ENCODE results near the gene IGF2BP2. TPM values are rescaled to one million over a fixed set of nuclear protein-coding genes. Genes with fewer than 3 reads are reported as not detected.
A peak's percentile ranks its signal among the peaks of the same experiment; 100 is the strongest.

Gene IGF2BP2
- total RNA-seq, 1 donor from 2014 or later = 147 TPM

- Mint-ChIP-seq H3K4me1 (peaks cover 28% of the 10 kb centered on the region), H3K9me3 (no peaks in the 10 kb centered on the region), H3K36me3 (peaks cover 45% of the 10 kb centered on the region), H3K4me3 (no peak overlapping the region), H3K27ac (peak overlapping the region; percentile 83), H3K27me3 (ENCODE audit: insufficient read depth, low read depth) (peaks cover 16% of the 10 kb centered on the region)
- Histone ChIP-seq H3K4me3 (no peak overlapping the region), H3K9me3 (ENCODE audit: low read depth) (no peaks in the 10 kb centered on the region), H4K20me1 (ENCODE audit: low read depth) (peaks cover 28% of the 10 kb centered on the region), H3K9ac (no peak overlapping the region), H3K27me3 (no peaks in the 10 kb centered on the region), H3K36me3 (no peaks in the 10 kb centered on the region), H3K27ac (no peak overlapping the region), H3K4me1 (peaks cover 23% of the 10 kb centered on the region), H2AFZ (replicated peaks) (no peak overlapping the region), H3F3A (ENCODE audit: low read depth) (peaks cover 28% of the 10 kb centered on the region), H3K79me2 (ENCODE audit: low read depth) (no peaks in the 10 kb centered on the region), H3K4me2 (no peak overlapping the region)
- TF ChIP-seq EZH2phosphoT487 (IDR thresholded peaks at IDR 0.05) (no peak), CTCF (IDR thresholded peaks at IDR 0.05) (no peak)
- no peak for DNase-seq (ENCODE audit: low spot score)
Measured at GRCh38 chr3:185648396-185648795, 176.4 kb downstream of the IGF2BP2 start.

- H3K9ac ChIP-seq = no peak overlapping the region
- H3K4me3 ChIP-seq = no peak overlapping the region
- H3K4me2 ChIP-seq = no peak overlapping the region
- no peaks in the 10 kb centered on the region for H3K27me3 ChIP-seq
- H3K36me3 ChIP-seq = no peaks in the 10 kb centered on the region
- peak overlapping the region; percentile 16 for H3K27ac ChIP-seq
- Mint-ChIP-seq H3K27ac (no peak overlapping the region), H3K9me3 (no peaks in the 10 kb centered on the region), H3K4me1 (peaks cover 28% of the 10 kb centered on the region), H3K27me3 (ENCODE audit: insufficient read depth, low read depth) (peaks cover 16% of the 10 kb centered on the region), H3K4me3 (no peak overlapping the region), H3K36me3 (peaks cover 48% of the 10 kb centered on the region)
- H4K20me1 ChIP-seq (ENCODE audit: low read depth) = peaks cover 28% of the 10 kb centered on the region
- H3K9me3 ChIP-seq (ENCODE audit: low read depth) = no peaks in the 10 kb centered on the region
- no peak overlapping the region for H2AFZ ChIP-seq (replicated peaks)
- peaks cover 23% of the 10 kb centered on the region for H3K4me1 ChIP-seq
- no peak for DNase-seq (ENCODE audit: low spot score)
- peaks cover 28% of the 10 kb centered on the region for H3F3A ChIP-seq (ENCODE audit: low read depth)
- TF ChIP-seq EZH2 (IDR thresholded peaks at IDR 0.05) (no peak), EZH2phosphoT487 (IDR thresholded peaks at IDR 0.05) (no peak), CTCF (IDR thresholded peaks at IDR 0.05) (no peak)
- H3K79me2 ChIP-seq (ENCODE audit: low read depth) = no peaks in the 10 kb centered on the region
Measured at GRCh38 chr3:185647880-185648210, 177.0 kb downstream of the IGF2BP2 start.

- no peak overlapping the region for H2AFZ ChIP-seq (replicated peaks)
- H3K4me1 ChIP-seq = peaks cover 23% of the 10 kb centered on the region
- H3K27ac Mint-ChIP-seq = peak overlapping the region; percentile 74
- peaks cover 28% of the 10 kb centered on the region for H3F3A ChIP-seq (ENCODE audit: low read depth)
- H3K36me3 Mint-ChIP-seq = peaks cover 44% of the 10 kb centered on the region
- no peaks in the 10 kb centered on the region for H3K9me3 Mint-ChIP-seq
- no peak overlapping the region for H3K9ac ChIP-seq
- H3K27me3 ChIP-seq = no peaks in the 10 kb centered on the region
- H3K4me1 Mint-ChIP-seq = peaks cover 28% of the 10 kb centered on the region
- peak overlapping the region; percentile 17 for H3K4me3 Mint-ChIP-seq
- no peaks in the 10 kb centered on the region for H3K36me3 ChIP-seq
- no peaks in the 10 kb centered on the region for H3K9me3 ChIP-seq (ENCODE audit: low read depth)
- H3K27me3 Mint-ChIP-seq (ENCODE audit: insufficient read depth, low read depth) = peaks cover 16% of the 10 kb centered on the region
- peak overlapping the region; percentile 67 for H3K27ac ChIP-seq
- no peak for DNase-seq (ENCODE audit: low spot score)
- H3K4me3 ChIP-seq = no peak overlapping the region
- TF ChIP-seq CTCF (IDR thresholded peaks at IDR 0.05) (no peak), EZH2phosphoT487 (IDR thresholded peaks at IDR 0.05) (no peak)
- no peak overlapping the region for H3K4me2 ChIP-seq
- H3K79me2 ChIP-seq (ENCODE audit: low read depth) = no peaks in the 10 kb centered on the region
- peaks cover 28% of the 10 kb centered on the region for H4K20me1 ChIP-seq (ENCODE audit: low read depth)
Measured at GRCh38 chr3:185647134-185647879, 177.5 kb downstream of the IGF2BP2 start.
